Astrocyte (in vitro differentiated cells and primary cell): ENCODE measurements around the gene PRKCH. TPM values are rescaled to one million over a fixed set of nuclear protein-coding genes. Genes with fewer than 3 reads are reported as not detected.

Source experiments
- DNase-seq: peaks from one replicate; pipeline ENCODE4 v3.0.0-alpha.2; 2010; ENCODE audit warnings: low read depth
- FAIRE-seq: peaks from 2 replicates; lab custom pipeline; 2011; peaks lifted over from hg19 to GRCh38; lab: Jason Lieb, UNC
- H2AFZ ChIP-seq: 2 replicates; pipeline ENCODE4 v1.6.0; 2012; ENCODE audit warnings: low read depth, low read length, inconsistent platforms
- H3K27ac ChIP-seq: 2 replicates; pipeline ENCODE4 v1.5.1; 2011; ENCODE audit warnings: low read depth, low read length, inconsistent platforms
- H3K27me3 ChIP-seq: 2 replicates; pipeline ENCODE4 v1.6.0; 2011; ENCODE audit warnings: low read length, inconsistent platforms; ENCODE audit not compliant: insufficient read depth
- H3K36me3 ChIP-seq: 2 replicates; pipeline ENCODE4 v1.5.1; 2011; ENCODE audit warnings: low read length, inconsistent platforms; ENCODE audit not compliant: insufficient read depth
- H3K4me1 ChIP-seq: 2 replicates; pipeline ENCODE4 v1.5.1; 2011; ENCODE audit warnings: low read length, inconsistent platforms; ENCODE audit not compliant: insufficient read depth
- H3K4me2 ChIP-seq: 2 replicates; pipeline ENCODE4 v1.6.0; 2012; ENCODE audit warnings: low read length, inconsistent platforms
- H3K4me3 ChIP-seq: 2 replicates; pipeline ENCODE4 v1.5.1; 2011; ENCODE audit warnings: low read depth, mild to moderate bottlenecking, low read length, inconsistent platforms; ENCODE audit not compliant: insufficient read depth
- H3K79me2 ChIP-seq: 2 replicates; pipeline ENCODE4 v1.6.0; 2012; ENCODE audit warnings: mild to moderate bottlenecking, low read length, inconsistent platforms; ENCODE audit not compliant: insufficient read depth
- H3K9ac ChIP-seq: 2 replicates; pipeline ENCODE4 v1.6.0; 2012; ENCODE audit warnings: mild to moderate bottlenecking, low read length, inconsistent platforms
- H3K9me3 ChIP-seq: 2 replicates; pipeline ENCODE4 v1.5.1; 2012; ENCODE audit warnings: low read depth, mild to moderate bottlenecking, low read length, inconsistent platforms; ENCODE audit not compliant: insufficient read depth
- H4K20me1 ChIP-seq: 2 replicates; pipeline ENCODE4 v1.6.0; 2012; ENCODE audit warnings: low read length, inconsistent platforms; ENCODE audit not compliant: insufficient read depth
- H3K27ac Mint-ChIP-seq: one replicate; pipeline ENCODE4 v1.8.0; 2021; ENCODE audit warnings: mild to moderate bottlenecking, mixed read lengths; ENCODE audit not compliant: unreplicated experiment
- H3K27me3 Mint-ChIP-seq: one replicate; pipeline ENCODE4 v1.8.0; 2021; ENCODE audit warnings: low read depth, mixed read lengths; ENCODE audit not compliant: unreplicated experiment
- H3K36me3 Mint-ChIP-seq: one replicate; pipeline ENCODE4 v1.8.0; 2021; ENCODE audit warnings: low read depth, mixed read lengths; ENCODE audit not compliant: unreplicated experiment
- H3K4me1 Mint-ChIP-seq: one replicate; pipeline ENCODE4 v1.8.0; 2021; ENCODE audit warnings: low read depth, mixed read lengths; ENCODE audit not compliant: unreplicated experiment
- H3K4me3 Mint-ChIP-seq: one replicate; pipeline ENCODE4 v1.8.0; 2021; ENCODE audit warnings: mild to moderate bottlenecking, moderate library complexity, mixed read lengths; ENCODE audit not compliant: unreplicated experiment
- H3K9me3 Mint-ChIP-seq: one replicate; pipeline ENCODE4 v1.8.0; 2021; ENCODE audit warnings: mild to moderate bottlenecking, mixed read lengths; ENCODE audit not compliant: unreplicated experiment
- CTCF ChIP-seq: IDR thresholded peaks from 2 replicates; pipeline ENCODE4 v1.5.1; 2011; ENCODE audit warnings: low read depth, mild to moderate bottlenecking, inconsistent platforms, low read length, moderate library complexity; ENCODE audit not compliant: insufficient read depth
- EZH2 ChIP-seq: IDR thresholded peaks from 2 replicates; pipeline ENCODE4 v1.6.1; 2012; ENCODE audit warnings: mild to moderate bottlenecking, low read length, inconsistent platforms; ENCODE audit not compliant: insufficient read depth
- total RNA-seq: library from RNA; stranded (reverse); gene quantifications from 2 replicates; pipeline ENCODE4 v1.2.1, GENCODE V29; 2021

PRKCH gene
- total RNA-seq, 1 donor from 2014 or later, result 6.0 TPM

GRCh38 chr14:61426048-61426447, 104.7 kb downstream of the PRKCH start:
- no peak overlapping the region for H3K4me3 Mint-ChIP-seq
- H3K9me3 Mint-ChIP-seq, result peaks cover 6% of the 10 kb centered on the region

GRCh38 chr14:61428261-61428660, 106.9 kb downstream of the PRKCH start:
- peaks cover 3% of the 10 kb centered on the region for H3K36me3 Mint-ChIP-seq
- peaks cover 2% of the 10 kb centered on the region for H3K27me3 Mint-ChIP-seq

More at GRCh38 chr14:61426048-61426447, 104.7 kb downstream of the PRKCH start:
- Histone ChIP-seq H3K36me3 (no peaks in the 10 kb centered on the region), H3K4me2 (no peak overlapping the region), H2AFZ (no peak overlapping the region), H4K20me1 (no peaks in the 10 kb centered on the region), H3K9me3 (no peaks in the 10 kb centered on the region), H3K79me2 (no peaks in the 10 kb centered on the region), H3K4me1 (no peaks in the 10 kb centered on the region), H3K9ac (no peak overlapping the region), H3K27me3 (no peaks in the 10 kb centered on the region), H3K27ac (no peak overlapping the region), H3K4me3 (no peak overlapping the region)
- DNase-seq (no peak), FAIRE-seq (no peak)
- Mint-ChIP-seq H3K27me3 (peaks cover 2% of the 10 kb centered on the region), H3K27ac (no peak overlapping the region), H3K4me1 (peaks cover 9% of the 10 kb centered on the region), H3K36me3 (peaks cover 3% of the 10 kb centered on the region)
- TF ChIP-seq EZH2 (no peak), CTCF (no peak)

More at GRCh38 chr14:61428261-61428660, 106.9 kb downstream of the PRKCH start:
- no peaks in the 10 kb centered on the region for H3K79me2 ChIP-seq
- H3K36me3 ChIP-seq, result no peaks in the 10 kb centered on the region
- H3K4me3 Mint-ChIP-seq, result no peak overlapping the region
- H3K4me1 Mint-ChIP-seq, result peaks cover 13% of the 10 kb centered on the region
- no peak for FAIRE-seq
- H4K20me1 ChIP-seq, result no peaks in the 10 kb centered on the region
- DNase-seq, result no peak
- no peaks in the 10 kb centered on the region for H3K27me3 ChIP-seq
- no peak overlapping the region for H3K4me3 ChIP-seq
- no peak for TF ChIP-seq EZH2
- no peak for TF ChIP-seq CTCF
- peaks cover 6% of the 10 kb centered on the region for H3K9me3 Mint-ChIP-seq
- H2AFZ ChIP-seq, result no peak overlapping the region
- H3K4me2 ChIP-seq, result no peak overlapping the region
- no peak overlapping the region for H3K9ac ChIP-seq
- no peak overlapping the region for H3K27ac Mint-ChIP-seq
- no peaks in the 10 kb centered on the region for H3K4me1 ChIP-seq
- no peak overlapping the region for H3K27ac ChIP-seq
- H3K9me3 ChIP-seq, result no peaks in the 10 kb centered on the region
